Hepatocyte (in vitro differentiated cells): ENCODE data around the gene ALG3. TPM values are rescaled to one million over a fixed set of nuclear protein-coding genes. Genes with fewer than 3 reads are reported as not detected.

ENCODE experiments used
- DNase-seq: peaks from one replicate; pipeline ENCODE4 v3.0.0-alpha.2; 2016; ENCODE audit warnings: low spot score
- H2AFZ ChIP-seq: fragments of 200-600 bp; sonication (generic); 2 replicates; pipeline ENCODE4 v1.6.0; 2016; ENCODE audit warnings: antibody characterized with exemption, mild to moderate bottlenecking
- H3K27ac ChIP-seq: fragments of 200-600 bp; sonication (generic); 2 replicates; pipeline ENCODE4 v1.5.1; 2016; ENCODE audit warnings: mild to moderate bottlenecking
- H3K27me3 ChIP-seq: fragments of 200-600 bp; sonication (generic); 2 replicates; pipeline ENCODE4 v1.6.1; 2016
- H3K36me3 ChIP-seq: fragments of 200-600 bp; sonication (generic); replicated peaks from 2 replicates; pipeline ENCODE4 v1.5.1; 2016; ENCODE audit warnings: low read depth; ENCODE audit not compliant: insufficient read depth
- H3K4me1 ChIP-seq: fragments of 200-600 bp; sonication (generic); 2 replicates; pipeline ENCODE4 v1.5.1; 2016; ENCODE audit warnings: mild to moderate bottlenecking, moderate library complexity; ENCODE audit not compliant: insufficient read depth
- H3K4me2 ChIP-seq: fragments of 200-600 bp; sonication (generic); 2 replicates; pipeline ENCODE4 v1.6.0; 2016
- H3K4me3 ChIP-seq: fragments of 200-600 bp; sonication (generic); 2 replicates; pipeline ENCODE4 v1.5.1; 2016; ENCODE audit warnings: mild to moderate bottlenecking
- H3K79me2 ChIP-seq: fragments of 200-600 bp; sonication (generic); 2 replicates; pipeline ENCODE4 v1.6.0; 2017; ENCODE audit warnings: mild to moderate bottlenecking
- H3K9me2 ChIP-seq: fragments of 200-600 bp; sonication (generic); replicated peaks from 2 replicates; pipeline ENCODE4 v1.6.0; 2017; ENCODE audit warnings: mild to moderate bottlenecking; ENCODE audit not compliant: insufficient read depth
- H3K9me3 ChIP-seq: fragments of 200-600 bp; sonication (generic); 2 replicates; pipeline ENCODE4 v1.5.1; 2016; ENCODE audit warnings: low read depth, mild to moderate bottlenecking
- H4K20me1 ChIP-seq: fragments of 200-600 bp; sonication (generic); 2 replicates; pipeline ENCODE4 v1.6.0; 2016; ENCODE audit warnings: mild to moderate bottlenecking; ENCODE audit not compliant: insufficient read depth, poor library complexity, severe bottlenecking
- CTCF ChIP-seq: fragments of 200-600 bp; sonication (generic); IDR thresholded peaks from 2 replicates; pipeline ENCODE4 v1.5.1; 2016; ENCODE audit warnings: antibody characterized with exemption, mild to moderate bottlenecking; ENCODE audit not compliant: poor library complexity
- EZH2 ChIP-seq: fragments of 200-600 bp; sonication (generic); IDR thresholded peaks from 2 replicates; pipeline ENCODE4 v1.6.1; 2016; ENCODE audit warnings: antibody characterized with exemption, mild to moderate bottlenecking, borderline replicate concordance
- EZH2phosphoT487 ChIP-seq: fragments of 200-600 bp; sonication (generic); IDR thresholded peaks from one replicate; pipeline ENCODE4 v1.6.1; 2018; ENCODE audit warnings: antibody characterized with exemption, mild to moderate bottlenecking, low read depth, moderate library complexity; ENCODE audit not compliant: unreplicated experiment, severe bottlenecking
- WGBS: methylation state at CpG from one replicate; pipeline ENCODE4 v1.1.6; 2016; ENCODE audit warnings: low lambda C conversion rate; ENCODE audit errors: missing lambda C conversion rate; 5-methylcytosine and 5-hydroxymethylcytosine counted together
- polyA plus RNA-seq: library from polyadenylated mRNA; unstranded; fragments of >200 nt; fragmentation: Nextera tagmentation; extraction: Ambion mirVana; gene quantifications from 2 replicates; pipeline ENCODE4 v1.2.1, GENCODE V29; 2016
- total RNA-seq: library from RNA; depleted of rRNA; stranded (reverse); fragments of >200 nt; gene quantifications from 2 replicates; pipeline ENCODE4 v1.2.3, GENCODE V29; 2014

Gene ALG3
- total and polyA plus RNA-seq, 2 experiments from 2014 or later, result 52.3 to 122 TPM

DNA sequence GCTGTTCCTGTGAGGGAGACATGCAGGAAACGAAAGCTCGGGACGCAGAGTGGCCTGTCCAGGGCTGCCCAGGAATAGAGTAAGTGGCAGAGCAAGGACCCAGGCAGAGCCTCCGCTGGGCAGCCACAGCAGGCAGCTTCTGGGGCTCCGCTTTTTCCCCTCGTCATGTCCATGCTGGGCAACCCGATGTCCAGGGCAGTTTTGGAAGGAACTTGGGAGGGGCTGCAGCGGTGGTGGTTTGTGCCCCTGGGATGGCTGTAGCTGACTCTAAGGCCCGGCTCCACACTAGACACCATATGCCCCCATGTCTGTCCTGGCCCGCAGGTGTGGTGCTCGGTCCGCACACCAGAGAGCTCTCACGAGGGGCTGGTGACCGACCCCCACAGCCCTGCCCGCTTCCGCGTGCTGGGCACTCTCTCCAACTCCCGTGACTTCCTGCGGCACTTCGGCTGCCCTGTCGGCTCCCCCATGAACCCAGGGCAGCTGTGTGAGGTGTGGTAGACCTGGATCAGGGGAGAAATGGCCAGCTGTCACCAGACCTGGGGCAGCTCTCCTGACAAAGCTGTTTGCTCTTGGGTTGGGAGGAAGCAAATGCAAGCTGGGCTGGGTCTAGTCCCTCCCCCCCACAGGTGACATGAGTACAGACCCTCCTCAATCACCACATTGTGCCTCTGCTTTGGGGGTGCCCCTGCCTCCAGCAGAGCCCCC is 43.1 kb upstream of the ALG3 start:
- Histone ChIP-seq H3K4me1 (no peaks in the 10 kb centered on the region), H4K20me1 (no peaks in the 10 kb centered on the region), H3K27ac (no peak overlapping the region), H2AFZ (no peak overlapping the region), H3K27me3 (no peaks in the 10 kb centered on the region), H3K9me2 (no peaks in the 10 kb centered on the region), H3K79me2 (no peaks in the 10 kb centered on the region), H3K9me3 (no peaks in the 10 kb centered on the region), H3K4me2 (no peak overlapping the region), H3K36me3 (no peaks in the 10 kb centered on the region), H3K4me3 (no peak overlapping the region)
- no peak for TF ChIP-seq CTCF
- TF ChIP-seq EZH2phosphoT487, result no peak
- no peak for TF ChIP-seq EZH2
- WGBS, result 94% methylated on average over 21 of the region's 21 CpGs
- DNase-seq, result no peak

DNA sequence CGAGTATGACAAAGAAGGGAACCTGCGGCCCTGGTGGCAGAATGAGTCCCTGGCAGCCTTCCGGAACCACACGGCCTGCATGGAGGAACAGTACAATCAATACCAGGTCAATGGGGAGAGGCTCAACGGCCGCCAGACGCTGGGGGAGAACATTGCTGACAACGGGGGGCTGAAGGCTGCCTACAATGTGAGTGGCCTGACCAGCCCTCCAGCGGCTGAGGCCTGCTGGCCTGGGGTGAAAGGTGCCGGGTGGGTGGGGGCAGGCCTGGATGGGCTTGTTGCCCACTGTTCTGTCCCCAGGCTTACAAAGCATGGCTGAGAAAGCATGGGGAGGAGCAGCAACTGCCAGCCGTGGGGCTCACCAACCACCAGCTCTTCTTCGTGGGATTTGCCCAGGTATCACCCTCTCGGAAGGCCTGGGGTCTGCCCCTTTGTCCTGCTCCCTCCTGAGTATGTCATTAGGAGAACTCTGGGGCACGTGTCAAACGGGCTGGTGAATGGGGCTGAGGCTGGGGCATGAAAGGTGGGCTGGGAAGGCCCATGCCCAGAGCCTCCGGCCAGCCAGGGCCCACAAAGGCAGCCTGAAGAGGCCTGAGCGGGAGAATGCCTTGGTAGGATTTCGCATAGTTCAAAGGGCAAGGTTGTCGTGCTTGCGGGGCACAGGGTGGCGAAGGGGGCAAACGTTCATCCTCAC is 42.4 kb upstream of the ALG3 start:
- no peak overlapping the region for H3K4me3 ChIP-seq
- H3K4me1 ChIP-seq, result no peaks in the 10 kb centered on the region
- H3K4me2 ChIP-seq, result no peak overlapping the region
- no peaks in the 10 kb centered on the region for H3K36me3 ChIP-seq
- no peaks in the 10 kb centered on the region for H3K27me3 ChIP-seq
- TF ChIP-seq EZH2, result no peak
- no peak for TF ChIP-seq EZH2phosphoT487
- TF ChIP-seq CTCF, result no peak
- no peaks in the 10 kb centered on the region for H4K20me1 ChIP-seq
- no peak for DNase-seq
- H3K9me3 ChIP-seq, result no peaks in the 10 kb centered on the region
- H3K79me2 ChIP-seq, result no peaks in the 10 kb centered on the region
- no peak overlapping the region for H3K27ac ChIP-seq
- 94% methylated on average over 22 of the region's 22 CpGs for WGBS
- no peak overlapping the region for H2AFZ ChIP-seq
- no peaks in the 10 kb centered on the region for H3K9me2 ChIP-seq

GRCh38 chr3:184290331-184290730 is 41.6 kb upstream of the ALG3 start:
- no peaks in the 10 kb centered on the region for H3K4me1 ChIP-seq
- no peak overlapping the region for H3K27ac ChIP-seq
- no peaks in the 10 kb centered on the region for H3K9me2 ChIP-seq
- H3K9me3 ChIP-seq, result no peaks in the 10 kb centered on the region
- no peaks in the 10 kb centered on the region for H4K20me1 ChIP-seq
- H3K27me3 ChIP-seq, result peaks cover 5% of the 10 kb centered on the region
- TF ChIP-seq EZH2 (no peak), CTCF (no peak), EZH2phosphoT487 (no peak)
- no peak overlapping the region for H3K4me2 ChIP-seq
- 88% methylated on average over 10 of the region's 10 CpGs for WGBS
- H3K4me3 ChIP-seq, result no peak overlapping the region
- H2AFZ ChIP-seq, result no peak overlapping the region
- no peaks in the 10 kb centered on the region for H3K79me2 ChIP-seq
- no peak for DNase-seq
- H3K36me3 ChIP-seq, result no peaks in the 10 kb centered on the region
